HG03469 (cell line): ENCODE measurements around the gene STYXL1.
"Not testable (repeated sequence)": the region's sequence is repeated elsewhere in the genome, so short reads cannot be mapped to it uniquely, and the experiment has no call there.

Experiments
- ATAC-seq: cut with Tn5 transposase; IDR thresholded peaks from one replicate; pipeline ENCODE4 v1.9.1; 2021; ENCODE audit warnings: mild to moderate bottlenecking, moderate library complexity, moderate number of reproducible peaks; ENCODE audit not compliant: unreplicated experiment

Gene STYXL1

GRCh38 chr7:76047811-76048667 lies at the start of gene STYXL1, which contains the start of gene MDH2:
STYXL1 (minus strand) TSS chr7:76048000; CDS start chr7:76030523, 17,477 bp downstream.
MDH2 (plus strand) TSS chr7:76048106; CDS start chr7:76048161, 55 bp downstream.
- ATAC-seq: peak; percentile 84

GRCh38 chr7:76095908-76096307 lies 48.1 kb upstream of the STYXL1 start:
- no peak for ATAC-seq

- not testable (repeated sequence) for ATAC-seq
Measured at GRCh38 chr7:76094326-76094725, 46.5 kb upstream of the STYXL1 start.

- not testable (repeated sequence) for ATAC-seq
Measured at GRCh38 chr7:76093531-76093930, 45.7 kb upstream of the STYXL1 start.

GRCh38 chr7:76091506-76091905 lies 43.7 kb upstream of the STYXL1 start:
- ATAC-seq: no peak

- no peak for ATAC-seq
Measured at GRCh38 chr7:76089865-76090475, 42.2 kb upstream of the STYXL1 start.

GRCh38 chr7:76087362-76087791 lies 39.6 kb upstream of the STYXL1 start:
- not testable (repeated sequence) for ATAC-seq

GRCh38 chr7:76086070-76086469 lies 38.3 kb upstream of the STYXL1 start:
- ATAC-seq: no peak

- not testable (repeated sequence) for ATAC-seq
Measured at GRCh38 chr7:76084115-76084514, 36.3 kb upstream of the STYXL1 start.

GRCh38 chr7:76080204-76080603 lies 32.4 kb upstream of the STYXL1 start:
- ATAC-seq: no peak

- ATAC-seq: no peak
Measured at GRCh38 chr7:76077435-76077834, 29.6 kb upstream of the STYXL1 start.

- no peak for ATAC-seq
Measured at GRCh38 chr7:76076995-76077394, 29.2 kb upstream of the STYXL1 start.

- ATAC-seq: no peak
Measured at GRCh38 chr7:76074972-76075370, 27.2 kb upstream of the STYXL1 start.

GRCh38 chr7:76074306-76074971 lies 26.6 kb upstream of the STYXL1 start:
- no peak for ATAC-seq

- no peak for ATAC-seq
Measured at GRCh38 chr7:76073335-76073990, 25.7 kb upstream of the STYXL1 start.

GRCh38 chr7:76072243-76073148 lies 24.7 kb upstream of the STYXL1 start:
- no peak for ATAC-seq

- ATAC-seq: no peak
Measured at GRCh38 chr7:76071316-76072242, 23.8 kb upstream of the STYXL1 start.

- ATAC-seq: no peak
Measured at GRCh38 chr7:76069238-76069638, 21.4 kb upstream of the STYXL1 start.
